ENCODE measurements around the gene ULBP2. TPM values are rescaled to one million over a fixed set of nuclear protein-coding genes. Genes with fewer than 3 reads are reported as not detected.

ULBP2 gene
- total and polyA plus RNA-seq, 2 of the 8 experiments (the other 6 are each of a cell fraction or from before 2014, with no cell fraction given): 0.05 TPM; not detected in 1

DNA sequence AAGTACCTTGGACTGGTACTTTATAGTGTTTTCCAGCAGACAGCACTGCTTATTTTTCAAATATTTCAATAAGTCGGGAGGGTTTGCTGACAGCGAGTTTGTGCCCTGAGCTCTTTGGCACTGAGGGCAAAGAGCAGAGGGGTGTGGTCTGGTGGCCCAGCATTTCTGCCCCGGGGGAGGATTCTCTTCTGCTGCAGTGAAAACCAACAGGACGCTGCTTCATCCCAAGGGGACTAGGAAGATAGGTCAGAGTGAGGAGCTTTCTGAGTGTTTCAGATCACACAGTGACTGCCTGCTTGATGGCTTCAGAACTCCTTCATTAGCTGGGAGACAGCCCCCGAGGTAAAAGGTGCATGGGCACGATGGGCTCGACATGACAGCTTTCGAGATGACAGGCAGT is 8.6 kb downstream of the ULBP2 start (continued):
- no peak for TF ChIP-seq CTCF (IDR thresholded peaks at IDR 0.05; ENCODE audit: control extremely low read depth in 1 of 3, insufficient read depth in 1 of 3, low read depth in 1 of 3, low read length in 3 of 3)
- TF ChIP-seq CREB1 (IDR thresholded peaks at IDR 0.05): no peak

Data from H1 (cell line).